Transverse colon (tissue), 4 donors: ENCODE data around the gene PPDPF. TPM values are rescaled to one million over a fixed set of nuclear protein-coding genes. Genes with fewer than 3 reads are reported as not detected.

Source experiments
- DNase-seq: peaks from one replicate; pipeline ENCODE4 v3.0.0-alpha.2; 2019
- H3K27ac ChIP-seq, 4 donors: fragments of 200-600 bp; sonication (generic); 2 replicates each; pipeline ENCODE4 v1.5.1; 2016 to 2018; ENCODE audit warnings: inconsistent platforms in 4 of 4
- H3K27me3 ChIP-seq: fragments of 200-600 bp; sonication (generic); 2 replicates; pipeline ENCODE4 v1.5.1; 2017; ENCODE audit warnings: inconsistent platforms
- H3K36me3 ChIP-seq, 4 donors: fragments of 200-600 bp; sonication (generic); 2 replicates each; pipeline ENCODE4 v1.5.1; 2017 to 2019; ENCODE audit warnings: inconsistent platforms in 4 of 4
- H3K4me1 ChIP-seq, 4 donors: fragments of 200-600 bp; sonication (generic); 2 replicates each; pipeline ENCODE4 v1.5.1; 2017 to 2020; ENCODE audit warnings: inconsistent platforms in 4 of 4
- H3K4me3 ChIP-seq, 4 donors: fragments of 200-600 bp; sonication (generic); 1 replicate in 1 of 4; 2 replicates in 3 of 4; pipeline versions ENCODE4 v1.5.1 to v1.6.1; 2017 to 2019; ENCODE audit warnings: inconsistent platforms in 4 of 4
- H3K9me3 ChIP-seq, 2 donors: fragments of 200-600 bp; sonication (generic); 2 replicates each; pipeline ENCODE4 v1.5.1; 2017 to 2019; ENCODE audit warnings: inconsistent platforms in 2 of 2
- CTCF ChIP-seq, 5 experiments: fragments of 200-600 bp in 3 of 5; fragments of 450-650 bp in 2 of 5; sonication (generic) in 3 of 5; IDR thresholded peaks; 1 replicate in 2 of 5; 2 replicates in 3 of 5; pipeline ENCODE4 v1.5.1; 2016 to 2017; ENCODE audit warnings: antibody characterized with exemption in 5 of 5, inconsistent platforms in 3 of 5, mild to moderate bottlenecking in 2 of 5, moderate library complexity in 1 of 5
- EP300 ChIP-seq: sonication (generic); formaldehyde crosslinking; IDR thresholded peaks from one replicate; pipeline ENCODE4 v1.6.1; 2017; ENCODE audit warnings: antibody characterized with exemption, low read depth
- POLR2A ChIP-seq: fragments of 450-650 bp; IDR thresholded peaks from one replicate; pipeline ENCODE4 v1.6.1; 2016; ENCODE audit warnings: antibody characterized with exemption, mild to moderate bottlenecking, moderate library complexity
- POLR2AphosphoS5 ChIP-seq, 3 donors: sonication (generic); formaldehyde crosslinking; IDR thresholded peaks; one replicate each; pipeline ENCODE4 v1.6.1; 2016; ENCODE audit warnings: antibody characterized with exemption in 3 of 3
- WGBS, 2 donors: methylation state at CpG; one replicate each; pipeline ENCODE4 v1.1.5; 2018; ENCODE audit warnings: low coverage in 1 of 2; 5-methylcytosine and 5-hydroxymethylcytosine counted together
- in situ Hi-C, 4 donors: fragments of 200-750 bp; cut with MboI; loops; one replicate each; pipeline versions ENCODE4 v1.15.0 to v1.15.1; 2017; ENCODE audit warnings: low sequenced_read_pairs in 3 of 4, low pct_ligation_motif_present in 1 of 4, low pct_unique_long_range_greater_than_20kb in 1 of 4
- intact Hi-C: fragments of 100-400 bp; cut with DNase I; formaldehyde crosslinking; loops from one replicate; pipeline ENCODE4 v1.15.1; 2023; ENCODE audit warnings: low total_unique reads
- total RNA-seq, 4 donors: library from RNA; depleted of rRNA; stranded (reverse); fragments of >200 nt; gene quantifications; one replicate each; pipeline ENCODE4 v1.1.0, GENCODE V29; 2016

PPDPF gene
- total RNA-seq, 4 donors from 2014 or later, result 320 to 695 (median 517) TPM

GRCh38 chr20:63548542-63548941 is 28.0 kb downstream of the PPDPF start:
- H3K27ac ChIP-seq, result no peak overlapping the region
- DNase-seq, result no peak
- no peaks in the 10 kb centered on the region for H3K36me3 ChIP-seq
- TF ChIP-seq POLR2A (no peak), POLR2AphosphoS5 (IDR thresholded peaks at IDR 0.05) (no peak), CTCF (IDR thresholded peaks at IDR 0.05) (no peak), EP300 (no peak)
- no peaks in the 10 kb centered on the region for H3K9me3 ChIP-seq
- in situ Hi-C loops, result loop anchor here in 1 of 4 donors (25.0 kb wide), 1 partner anchor 89 kb away; the partner anchor contains the start of gene GMEB2
- no peak overlapping the region for H3K4me3 ChIP-seq
- H3K4me1 ChIP-seq, result peaks cover 5 to 35% (median 30%) of the 10 kb centered on the region in 4 donors
- H3K27me3 ChIP-seq, result peaks cover 52% of the 10 kb centered on the region
- WGBS, 2 donors, result 46 to 61% methylated on average over 3 to 11 of the region's 11 CpGs
- intact Hi-C loops, result no loop called here

GRCh38 chr20:63549019-63549418 is 28.5 kb downstream of the PPDPF start:
- intact Hi-C loops (no loop called here), in situ Hi-C loops (loop anchor here in 1 of 4 donors (25.0 kb wide), 1 partner anchor 88 kb away; the partner anchor contains the start of gene GMEB2)
- TF ChIP-seq POLR2A (no peak), POLR2AphosphoS5 (IDR thresholded peaks at IDR 0.05) (no peak), CTCF (IDR thresholded peaks at IDR 0.05) (no peak), EP300 (no peak)
- Histone ChIP-seq H3K9me3 (no peaks in the 10 kb centered on the region), H3K4me1 (peaks cover 5 to 40% (median 34%) of the 10 kb centered on the region in 4 donors), H3K27me3 (peaks cover 56% of the 10 kb centered on the region), H3K27ac (no peak overlapping the region), H3K36me3 (no peaks in the 10 kb centered on the region), H3K4me3 (no peak overlapping the region)
- 32% methylated on average over 4 of the region's 25 CpGs; no CpG with 5 or more reads in 1 of the 2 donors for WGBS, 2 donors
- no peak for DNase-seq

GRCh38 chr20:63549679-63550282 is 29.2 kb downstream of the PPDPF start:
- Histone ChIP-seq H3K4me1 (peaks cover 5 to 39% (median 31%) of the 10 kb centered on the region in 4 donors), H3K4me3 (no peak overlapping the region), H3K9me3 (no peaks in the 10 kb centered on the region), H3K27ac (no peak overlapping the region), H3K27me3 (peaks cover 64% of the 10 kb centered on the region), H3K36me3 (no peaks in the 10 kb centered on the region)
- intact Hi-C loops (no loop called here), in situ Hi-C loops (loop anchor here in 1 of 4 donors (25.0 kb wide), 1 partner anchor 88 kb away; the partner anchor contains the start of gene GMEB2)
- TF ChIP-seq CTCF (IDR thresholded peaks at IDR 0.05), result no peak
- no peak for TF ChIP-seq EP300
- TF ChIP-seq POLR2A, result no peak
- no peak for TF ChIP-seq POLR2AphosphoS5 (IDR thresholded peaks at IDR 0.05)
- 40 to 79% methylated on average over 1 to 18 of the region's 18 CpGs for whole genome bisulfite sequencing, 2 donors
- no peak for DNase-seq

- DNase-seq, result no peak
- H3K9me3 ChIP-seq, result no peaks in the 10 kb centered on the region
- H3K36me3 ChIP-seq, result no peaks in the 10 kb centered on the region
- intact Hi-C loops, result no loop called here
- no peak overlapping the region for H3K4me3 ChIP-seq
- peaks cover 0 to 28% (median 22%) of the 10 kb centered on the region in 4 donors for H3K4me1 ChIP-seq
- H3K27me3 ChIP-seq, result peaks cover 66% of the 10 kb centered on the region
- H3K27ac ChIP-seq, result no peak overlapping the region
- in situ Hi-C loops, result no loop called here
- no peak for TF ChIP-seq POLR2AphosphoS5 (IDR thresholded peaks at IDR 0.05)
- no peak for TF ChIP-seq POLR2A
- no peak for TF ChIP-seq CTCF (IDR thresholded peaks at IDR 0.05)
- no peak for TF ChIP-seq EP300
- 39 to 54% methylated on average over 6 to 9 of the region's 9 CpGs for WGBS, 2 donors
Measured at GRCh38 chr20:63551068-63551467, 30.5 kb downstream of the PPDPF start.
